ENCODE measurements around the gene RDH13. TPM values are rescaled to one million over a fixed set of nuclear protein-coding genes. Genes with fewer than 3 reads are reported as not detected.

Gene RDH13
- total RNA-seq, 1 donor from 2014 or later = 12.0 TPM

- H3K4me3 Mint-ChIP-seq (ENCODE audit: low read depth) = no peak overlapping the region
- H3K9me3 Mint-ChIP-seq (ENCODE audit: low read depth) = no peaks in the 10 kb centered on the region
- peak overlapping the region; percentile 80 for H3K27ac Mint-ChIP-seq
- peaks cover 8% of the 10 kb centered on the region for H3K4me1 Mint-ChIP-seq (ENCODE audit: low read depth)
- H3K27me3 Mint-ChIP-seq = peaks cover 64% of the 10 kb centered on the region
- TF ChIP-seq, protein P1, sequence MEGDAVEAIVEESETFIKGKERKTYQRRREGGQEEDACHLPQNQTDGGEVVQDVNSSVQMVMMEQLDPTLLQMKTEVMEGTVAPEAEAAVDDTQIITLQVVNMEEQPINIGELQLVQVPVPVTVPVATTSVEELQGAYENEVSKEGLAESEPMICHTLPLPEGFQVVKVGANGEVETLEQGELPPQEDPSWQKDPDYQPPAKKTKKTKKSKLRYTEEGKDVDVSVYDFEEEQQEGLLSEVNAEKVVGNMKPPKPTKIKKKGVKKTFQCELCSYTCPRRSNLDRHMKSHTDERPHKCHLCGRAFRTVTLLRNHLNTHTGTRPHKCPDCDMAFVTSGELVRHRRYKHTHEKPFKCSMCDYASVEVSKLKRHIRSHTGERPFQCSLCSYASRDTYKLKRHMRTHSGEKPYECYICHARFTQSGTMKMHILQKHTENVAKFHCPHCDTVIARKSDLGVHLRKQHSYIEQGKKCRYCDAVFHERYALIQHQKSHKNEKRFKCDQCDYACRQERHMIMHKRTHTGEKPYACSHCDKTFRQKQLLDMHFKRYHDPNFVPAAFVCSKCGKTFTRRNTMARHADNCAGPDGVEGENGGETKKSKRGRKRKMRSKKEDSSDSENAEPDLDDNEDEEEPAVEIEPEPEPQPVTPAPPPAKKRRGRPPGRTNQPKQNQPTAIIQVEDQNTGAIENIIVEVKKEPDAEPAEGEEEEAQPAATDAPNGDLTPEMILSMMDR (IDR thresholded peaks at IDR 0.05; ENCODE audit: unreplicated experiment) = no peak
- no peaks in the 10 kb centered on the region for H3K36me3 Mint-ChIP-seq (ENCODE audit: insufficient read depth)
- DNase-seq (ENCODE audit: low spot score, unreplicated experiment) = no peak
Observed at GRCh38 chr19:55077106-55077505, 14.2 kb upstream of the RDH13 start.

DNA sequence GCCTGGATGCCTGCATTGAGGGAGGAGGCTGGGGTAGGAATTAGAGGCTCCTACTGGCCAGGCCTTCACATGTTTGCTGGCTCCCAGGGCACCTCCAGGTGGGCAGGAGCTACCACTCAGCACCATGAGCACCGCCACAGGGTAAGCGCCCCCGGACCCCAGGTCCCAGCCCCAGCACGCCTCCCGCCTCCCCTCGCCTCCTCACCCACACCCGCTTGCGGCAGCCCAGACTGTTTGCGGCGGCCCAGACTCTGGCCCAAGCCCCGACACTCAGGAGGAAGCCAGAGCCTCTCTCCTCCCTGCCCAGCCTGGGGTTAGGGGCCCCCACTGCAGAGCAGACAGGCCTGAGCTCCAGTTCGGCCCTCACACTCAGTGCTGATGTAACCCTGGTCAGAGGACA is 13.4 kb upstream of the RDH13 start:
- peaks cover 66% of the 10 kb centered on the region for H3K27me3 Mint-ChIP-seq
- H3K4me1 Mint-ChIP-seq (ENCODE audit: low read depth) = peaks cover 8% of the 10 kb centered on the region
- H3K27ac Mint-ChIP-seq = no peak overlapping the region
- TF ChIP-seq, protein P1 (IDR thresholded peaks at IDR 0.05; ENCODE audit: unreplicated experiment) = no peak
- H3K4me3 Mint-ChIP-seq (ENCODE audit: low read depth) = no peak overlapping the region
- no peaks in the 10 kb centered on the region for H3K36me3 Mint-ChIP-seq (ENCODE audit: insufficient read depth)
- DNase-seq (ENCODE audit: low spot score, unreplicated experiment) = no peak
- no peaks in the 10 kb centered on the region for H3K9me3 Mint-ChIP-seq (ENCODE audit: low read depth)

GRCh38 chr19:55075371-55075998 is 12.5 kb upstream of the RDH13 start, which contains the start of gene EPS8L1:
TSS of gene EPS8L1 (plus strand) at chr19:55075869. CDS start at chr19:55076445, 576 bp downstream.
- H3K27me3 Mint-ChIP-seq = peaks cover 61% of the 10 kb centered on the region
- TF ChIP-seq, protein P1 (IDR thresholded peaks at IDR 0.05; ENCODE audit: unreplicated experiment) = no peak
- H3K4me1 Mint-ChIP-seq (ENCODE audit: low read depth) = peaks cover 7% of the 10 kb centered on the region
- peak; percentile 64 for DNase-seq (ENCODE audit: low spot score, unreplicated experiment)
- no peaks in the 10 kb centered on the region for H3K9me3 Mint-ChIP-seq (ENCODE audit: low read depth)
- no peaks in the 10 kb centered on the region for H3K36me3 Mint-ChIP-seq (ENCODE audit: insufficient read depth)
- peak within 1 kb of the TSS; percentile 29 for H3K27ac Mint-ChIP-seq
- peak within 1 kb of the TSS; percentile 59 for H3K4me3 Mint-ChIP-seq (ENCODE audit: low read depth)

- H3K4me1 Mint-ChIP-seq (ENCODE audit: low read depth) = peaks cover 12% of the 10 kb centered on the region
- no peaks in the 10 kb centered on the region for H3K36me3 Mint-ChIP-seq (ENCODE audit: insufficient read depth)
- TF ChIP-seq, protein P1 (IDR thresholded peaks at IDR 0.05; ENCODE audit: unreplicated experiment) = no peak
- no peak overlapping the region for H3K27ac Mint-ChIP-seq
- no peaks in the 10 kb centered on the region for H3K9me3 Mint-ChIP-seq (ENCODE audit: low read depth)
- no peak overlapping the region for H3K4me3 Mint-ChIP-seq (ENCODE audit: low read depth)
- H3K27me3 Mint-ChIP-seq = peaks cover 63% of the 10 kb centered on the region
- DNase-seq (ENCODE audit: low spot score, unreplicated experiment) = no peak
Observed at GRCh38 chr19:55071913-55072312, 9.0 kb upstream of the RDH13 start.

DNA sequence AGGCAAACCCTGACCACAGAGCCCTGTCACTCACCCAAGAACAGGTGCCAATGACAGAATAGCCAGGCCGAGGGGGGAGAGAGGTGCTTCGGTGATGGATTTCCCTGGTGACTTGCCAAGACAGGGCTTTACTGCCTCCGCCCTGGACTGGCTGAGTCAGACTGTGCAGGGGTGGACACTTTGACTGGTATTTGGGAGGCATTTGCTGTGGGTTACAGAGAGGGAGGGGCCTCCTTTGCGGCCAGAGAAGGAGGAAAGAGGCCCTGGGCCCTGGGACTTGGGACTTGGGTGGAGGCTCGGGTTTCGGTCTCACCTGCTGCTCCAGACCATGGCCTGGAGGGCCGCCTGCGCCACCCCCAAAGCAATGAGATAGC is 8.2 kb upstream of the RDH13 start:
- no peaks in the 10 kb centered on the region for H3K9me3 Mint-ChIP-seq (ENCODE audit: low read depth)
- H3K27me3 Mint-ChIP-seq = peaks cover 66% of the 10 kb centered on the region
- H3K4me3 Mint-ChIP-seq (ENCODE audit: low read depth) = no peak overlapping the region
- TF ChIP-seq, protein P1 (IDR thresholded peaks at IDR 0.05; ENCODE audit: unreplicated experiment) = no peak
- H3K4me1 Mint-ChIP-seq (ENCODE audit: low read depth) = peaks cover 12% of the 10 kb centered on the region
- H3K36me3 Mint-ChIP-seq (ENCODE audit: insufficient read depth) = no peaks in the 10 kb centered on the region
- no peak overlapping the region for H3K27ac Mint-ChIP-seq
- DNase-seq (ENCODE audit: low spot score, unreplicated experiment) = no peak
